Glutamatergic neuron (in vitro differentiated cells): ENCODE measurements around the gene CACNA1I. TPM values are rescaled to one million over a fixed set of nuclear protein-coding genes. Genes with fewer than 3 reads are reported as not detected.
A peak's percentile ranks its signal among the peaks of the same experiment; 100 is the strongest.

Experiments
- DNase-seq: peaks from one replicate; pipeline ENCODE4 v3.0.0; 2022
- H3K27ac Mint-ChIP-seq: one replicate; pipeline ENCODE4 v1.8.0; 2020; ENCODE audit warnings: mild to moderate bottlenecking, mixed read lengths, inconsistent platforms; ENCODE audit not compliant: unreplicated experiment
- H3K27me3 Mint-ChIP-seq: one replicate; pipeline ENCODE4 v1.8.0; 2020; ENCODE audit warnings: mild to moderate bottlenecking, moderate library complexity, mixed read lengths, inconsistent platforms; ENCODE audit not compliant: unreplicated experiment
- H3K36me3 Mint-ChIP-seq: one replicate; pipeline ENCODE4 v1.8.0; 2020; ENCODE audit warnings: mild to moderate bottlenecking, mixed read lengths, inconsistent platforms; ENCODE audit not compliant: unreplicated experiment
- H3K4me1 Mint-ChIP-seq: one replicate; pipeline ENCODE4 v1.8.0; 2020; ENCODE audit warnings: mild to moderate bottlenecking, low read depth, mixed read lengths, inconsistent platforms; ENCODE audit not compliant: unreplicated experiment
- H3K4me3 Mint-ChIP-seq: one replicate; pipeline ENCODE4 v1.8.0; 2020; ENCODE audit warnings: mild to moderate bottlenecking, mixed read lengths, inconsistent platforms; ENCODE audit not compliant: unreplicated experiment
- H3K9me3 Mint-ChIP-seq: one replicate; pipeline ENCODE4 v1.8.0; 2020; ENCODE audit warnings: mild to moderate bottlenecking, moderate library complexity, mixed read lengths, inconsistent platforms; ENCODE audit not compliant: unreplicated experiment
- total RNA-seq: library from RNA; stranded (reverse); fragmentation: NEBNext Ultra II Directional; extraction: Animal tissue kit (Norgen Biotek cat#: 25700); gene quantifications from one replicate; pipeline ENCODE4 v1.2.1, GENCODE V29; 2021; ENCODE audit not compliant: unreplicated experiment
- TF ChIP-seq, protein P1 (sequence below): fragments of 200-600 bp; sonication (generic); IDR thresholded peaks from one replicate; pipeline ENCODE4 v1.5.0; 2021; ENCODE audit not compliant: partially characterized antibody, unreplicated experiment

The CACNA1I gene
- total RNA-seq, 1 donor from 2014 or later, result 0.12 TPM

DNA sequence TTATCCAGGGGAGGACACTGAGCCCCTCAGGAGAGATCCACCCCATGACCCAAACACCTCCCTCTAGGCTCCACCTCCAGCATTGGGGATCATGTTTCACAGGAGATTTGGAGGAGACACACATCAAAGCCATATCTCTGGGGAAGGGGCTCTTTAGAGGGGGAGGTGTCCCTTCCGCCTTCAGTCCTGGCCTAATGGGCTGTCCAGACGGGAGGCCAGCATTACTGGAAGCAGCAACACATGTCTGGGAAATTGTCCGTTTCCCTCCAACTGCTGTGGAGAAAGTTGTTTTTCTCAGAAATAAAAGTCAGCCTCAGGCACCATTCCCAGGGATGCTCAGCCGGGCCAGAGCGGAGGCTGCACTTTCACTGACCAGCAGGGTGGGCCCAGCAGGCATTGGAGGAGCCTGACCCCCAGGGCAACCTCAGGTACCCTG, 9.5 kb downstream of the CACNA1I start:
- Mint-ChIP-seq H3K36me3 (peaks cover 9% of the 10 kb centered on the region), H3K27me3 (peaks cover 10% of the 10 kb centered on the region), H3K4me1 (peaks cover 10% of the 10 kb centered on the region), H3K27ac (no peak overlapping the region), H3K4me3 (no peak overlapping the region), H3K9me3 (peaks cover 9% of the 10 kb centered on the region)
- TF ChIP-seq, protein P1, sequence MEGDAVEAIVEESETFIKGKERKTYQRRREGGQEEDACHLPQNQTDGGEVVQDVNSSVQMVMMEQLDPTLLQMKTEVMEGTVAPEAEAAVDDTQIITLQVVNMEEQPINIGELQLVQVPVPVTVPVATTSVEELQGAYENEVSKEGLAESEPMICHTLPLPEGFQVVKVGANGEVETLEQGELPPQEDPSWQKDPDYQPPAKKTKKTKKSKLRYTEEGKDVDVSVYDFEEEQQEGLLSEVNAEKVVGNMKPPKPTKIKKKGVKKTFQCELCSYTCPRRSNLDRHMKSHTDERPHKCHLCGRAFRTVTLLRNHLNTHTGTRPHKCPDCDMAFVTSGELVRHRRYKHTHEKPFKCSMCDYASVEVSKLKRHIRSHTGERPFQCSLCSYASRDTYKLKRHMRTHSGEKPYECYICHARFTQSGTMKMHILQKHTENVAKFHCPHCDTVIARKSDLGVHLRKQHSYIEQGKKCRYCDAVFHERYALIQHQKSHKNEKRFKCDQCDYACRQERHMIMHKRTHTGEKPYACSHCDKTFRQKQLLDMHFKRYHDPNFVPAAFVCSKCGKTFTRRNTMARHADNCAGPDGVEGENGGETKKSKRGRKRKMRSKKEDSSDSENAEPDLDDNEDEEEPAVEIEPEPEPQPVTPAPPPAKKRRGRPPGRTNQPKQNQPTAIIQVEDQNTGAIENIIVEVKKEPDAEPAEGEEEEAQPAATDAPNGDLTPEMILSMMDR, result no peak
- no peak for DNase-seq

DNA sequence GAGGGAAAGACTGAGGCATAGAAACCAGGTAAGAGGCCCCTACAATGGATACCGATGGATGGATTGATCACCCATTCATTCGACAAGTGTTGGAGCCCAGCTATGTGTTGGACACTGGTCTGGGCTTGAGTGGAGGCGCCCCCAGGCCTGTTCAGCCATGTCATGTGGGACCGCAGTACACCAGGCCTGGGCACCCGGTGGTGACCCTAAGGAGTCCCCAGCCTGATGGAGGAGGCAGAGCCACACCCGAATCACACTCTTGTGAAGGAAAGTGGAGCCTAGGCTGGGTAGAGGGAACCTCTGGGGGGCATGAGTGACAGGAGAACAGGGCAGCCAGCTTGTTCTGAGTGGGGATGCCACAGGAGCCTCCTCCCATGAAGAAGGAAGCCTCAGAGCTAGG, 10.2 kb downstream of the CACNA1I start:
- peaks cover 10% of the 10 kb centered on the region for H3K27me3 Mint-ChIP-seq
- peaks cover 9% of the 10 kb centered on the region for H3K36me3 Mint-ChIP-seq
- H3K27ac Mint-ChIP-seq, result no peak overlapping the region
- peaks cover 10% of the 10 kb centered on the region for H3K4me1 Mint-ChIP-seq
- no peak overlapping the region for H3K4me3 Mint-ChIP-seq
- H3K9me3 Mint-ChIP-seq, result peaks cover 9% of the 10 kb centered on the region
- no peak for DNase-seq
- TF ChIP-seq, protein P1, result no peak

DNA sequence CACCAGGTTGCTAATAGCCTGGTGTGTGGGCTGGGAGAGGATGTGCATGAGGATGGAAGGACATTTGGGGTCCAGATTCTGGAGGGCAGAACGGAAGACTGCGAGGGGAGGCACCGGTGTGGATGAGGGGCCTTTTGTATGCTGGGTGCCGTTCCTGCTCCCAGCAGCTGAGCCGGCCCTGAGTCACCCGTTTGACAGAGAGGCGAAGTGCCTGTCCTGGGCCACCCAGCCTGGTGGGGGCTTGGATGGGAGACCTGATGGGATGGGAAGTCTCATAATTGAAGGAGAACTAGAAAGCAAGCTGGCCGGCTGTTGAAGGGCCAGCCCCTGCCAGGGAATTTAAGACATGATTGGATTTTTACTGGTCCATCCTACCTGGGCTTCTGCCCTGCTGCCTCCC, 10.8 kb downstream of the CACNA1I start:
- no peak overlapping the region for H3K27ac Mint-ChIP-seq
- no peak for DNase-seq
- H3K9me3 Mint-ChIP-seq, result peaks cover 9% of the 10 kb centered on the region
- H3K4me3 Mint-ChIP-seq, result no peak overlapping the region
- TF ChIP-seq, protein P1, result no peak
- H3K4me1 Mint-ChIP-seq, result peaks cover 10% of the 10 kb centered on the region
- peaks cover 9% of the 10 kb centered on the region for H3K36me3 Mint-ChIP-seq
- peaks cover 10% of the 10 kb centered on the region for H3K27me3 Mint-ChIP-seq

DNA sequence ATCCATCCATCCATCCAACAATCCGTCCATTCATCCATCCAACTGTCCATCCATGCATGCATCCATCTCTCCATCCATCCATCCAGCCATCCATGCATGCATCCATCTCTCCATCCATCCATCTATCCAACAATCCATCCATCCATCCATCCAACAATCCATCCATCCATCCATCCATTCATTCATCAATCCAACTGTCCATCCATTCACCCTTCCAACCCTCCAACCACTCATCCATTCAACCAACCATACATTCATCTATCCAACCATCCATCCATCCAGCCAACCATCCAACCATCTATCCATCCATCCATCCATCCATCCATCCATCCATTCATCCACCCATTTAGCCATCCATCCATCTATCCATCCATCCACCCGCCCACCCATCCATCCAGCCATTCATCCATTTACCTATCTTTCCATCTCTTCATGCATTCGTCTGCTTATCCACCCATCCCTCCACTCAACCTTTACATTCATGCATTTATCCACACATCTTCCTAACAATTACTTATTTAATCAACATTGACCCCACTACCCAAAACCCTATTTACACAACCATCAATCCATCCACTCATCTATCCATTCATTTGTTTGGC, 12.6 kb downstream of the CACNA1I start:
- Mint-ChIP-seq H3K36me3 (peaks cover 9% of the 10 kb centered on the region), H3K27ac (no peak overlapping the region), H3K9me3 (peaks cover 7% of the 10 kb centered on the region), H3K4me3 (peak overlapping the region; percentile 7), H3K27me3 (peaks cover 10% of the 10 kb centered on the region), H3K4me1 (peaks cover 12% of the 10 kb centered on the region)
- DNase-seq, result no peak
- TF ChIP-seq, protein P1, result no peak

DNA sequence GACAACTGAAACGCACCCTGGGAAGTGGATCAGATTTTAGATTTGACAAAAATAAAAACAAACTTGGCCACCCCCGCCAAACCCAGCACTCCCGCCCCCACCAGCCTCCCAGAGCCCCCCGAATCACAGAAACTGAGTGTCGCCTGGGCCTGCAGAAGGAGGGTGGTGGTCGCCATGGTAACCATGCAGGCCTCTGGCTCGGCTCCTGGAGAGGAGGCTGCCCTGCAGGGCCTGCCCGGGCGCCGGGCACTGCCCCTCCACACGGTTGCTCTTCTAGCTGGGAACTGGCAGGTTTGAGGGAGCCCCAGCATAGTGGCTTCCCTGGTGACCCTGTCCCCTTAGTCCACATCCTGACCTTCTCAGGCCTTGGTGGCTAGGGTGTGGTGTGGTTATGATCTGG, 19.3 kb downstream of the CACNA1I start:
- no peak for DNase-seq
- no peak overlapping the region for H3K4me3 Mint-ChIP-seq
- no peaks in the 10 kb centered on the region for H3K36me3 Mint-ChIP-seq
- H3K27me3 Mint-ChIP-seq, result peaks cover 11% of the 10 kb centered on the region
- no peak overlapping the region for H3K27ac Mint-ChIP-seq
- peaks cover 22% of the 10 kb centered on the region for H3K4me1 Mint-ChIP-seq
- peaks cover 3% of the 10 kb centered on the region for H3K9me3 Mint-ChIP-seq
- TF ChIP-seq, protein P1, result no peak
